HG02588 (cell line): ENCODE data around the gene PNPLA7.

Experiments used
- ATAC-seq: cut with Tn5 transposase; IDR thresholded peaks from one replicate; pipeline ENCODE4 v1.9.1; 2021; ENCODE audit warnings: mild to moderate bottlenecking, moderate library complexity; ENCODE audit not compliant: unreplicated experiment

Gene PNPLA7

GRCh38 chr9:137497921-137498719 lies 52.1 kb downstream of the PNPLA7 start:
- ATAC-seq, result no peak

- no peak for ATAC-seq
Observed at GRCh38 chr9:137496601-137497375, 53.4 kb downstream of the PNPLA7 start.

- no peak for ATAC-seq
Observed at GRCh38 chr9:137494550-137495351, 55.5 kb downstream of the PNPLA7 start.

GRCh38 chr9:137494104-137494544 lies 56.1 kb downstream of the PNPLA7 start:
- ATAC-seq, result no peak

GRCh38 chr9:137493364-137494103 lies 56.7 kb downstream of the PNPLA7 start:
- ATAC-seq, result no peak

GRCh38 chr9:137492464-137493363 lies 57.5 kb downstream of the PNPLA7 start:
- no peak for ATAC-seq

- no peak for ATAC-seq
Observed at GRCh38 chr9:137491735-137492432, 58.3 kb downstream of the PNPLA7 start.

- ATAC-seq, result no peak
Observed at GRCh38 chr9:137490532-137491186, 59.5 kb downstream of the PNPLA7 start.

GRCh38 chr9:137488906-137489305 lies 61.3 kb downstream of the PNPLA7 start:
- no peak for ATAC-seq

GRCh38 chr9:137488327-137488653 lies 61.9 kb downstream of the PNPLA7 start:
- no peak for ATAC-seq

GRCh38 chr9:137487454-137488326 lies 62.5 kb downstream of the PNPLA7 start:
- ATAC-seq, result no peak

GRCh38 chr9:137486545-137487453 lies 63.4 kb downstream of the PNPLA7 start:
- no peak for ATAC-seq

GRCh38 chr9:137486141-137486490 lies 64.1 kb downstream of the PNPLA7 start:
- no peak for ATAC-seq

- no peak for ATAC-seq
Observed at GRCh38 chr9:137485343-137486140, 64.7 kb downstream of the PNPLA7 start.

GRCh38 chr9:137484551-137485315 lies 65.5 kb downstream of the PNPLA7 start:
- no peak for ATAC-seq
